H9 (cell line): Measurements from ENCODE around the gene NAXD. TPM values are rescaled to one million over a fixed set of nuclear protein-coding genes. Genes with fewer than 3 reads are reported as not detected.

Experiments used
- DNase-seq: peaks from one replicate; pipeline ENCODE4 v3.0.0-alpha.2; 2017
- H2AFZ ChIP-seq: one replicate; pipeline ENCODE4 v1.6.1; 2013; ENCODE audit warnings: mild to moderate bottlenecking, low read length, control low read depth, moderate library complexity
- H2AK5ac ChIP-seq: 2 replicates; pipeline ENCODE4 v1.6.1; 2013; ENCODE audit warnings: low read length, control low read depth, mixed read lengths; ENCODE audit not compliant: insufficient read length
- H2BK120ac ChIP-seq: one replicate; pipeline ENCODE4 v1.6.1; 2013; ENCODE audit warnings: low read depth, mild to moderate bottlenecking, low read length, control low read depth, inconsistent platforms; ENCODE audit not compliant: poor library complexity, severe bottlenecking
- H2BK12ac ChIP-seq: 2 replicates; pipeline ENCODE4 v1.6.1; 2013; ENCODE audit warnings: low read length, control low read depth, mixed read lengths, low read depth; ENCODE audit not compliant: insufficient read length
- H2BK15ac ChIP-seq: 2 replicates; pipeline ENCODE4 v1.6.1; 2013; ENCODE audit warnings: low read depth, low read length, control low read depth
- H2BK20ac ChIP-seq: one replicate; pipeline ENCODE4 v1.6.1; 2013; ENCODE audit warnings: low read depth, mild to moderate bottlenecking, low read length, control low read depth, inconsistent platforms; ENCODE audit not compliant: poor library complexity, severe bottlenecking
- H2BK5ac ChIP-seq: 2 replicates; pipeline ENCODE4 v1.6.1; 2013; ENCODE audit warnings: low read length, control low read depth, mixed read lengths; ENCODE audit not compliant: insufficient read length
- H3K14ac ChIP-seq: 2 replicates; pipeline ENCODE4 v1.6.1; 2013; ENCODE audit warnings: low read length, control low read depth; ENCODE audit not compliant: insufficient read depth
- H3K18ac ChIP-seq: 2 replicates; pipeline ENCODE4 v1.6.1; 2013; ENCODE audit warnings: low read depth, mild to moderate bottlenecking, mixed read lengths, low read length, control low read depth; ENCODE audit not compliant: insufficient read length
- H3K23ac ChIP-seq: 2 replicates; pipeline ENCODE4 v1.6.1; 2013; ENCODE audit warnings: low read length, control low read depth, mixed read lengths, low read depth; ENCODE audit not compliant: insufficient read length
- H3K23me2 ChIP-seq: 2 replicates; pipeline ENCODE4 v1.6.1; 2013; ENCODE audit warnings: low read depth, mild to moderate bottlenecking, mixed read lengths, low read length, control low read depth; ENCODE audit not compliant: insufficient read length, poor library complexity, severe bottlenecking
- H3K27ac ChIP-seq: 2 replicates; pipeline ENCODE4 v1.5.1; 2013; ENCODE audit warnings: low read length, control low read depth, mixed read lengths, low read depth; ENCODE audit not compliant: insufficient read length
- H3K27me3 ChIP-seq: 2 replicates; pipeline ENCODE4 v1.6.1; 2013; ENCODE audit warnings: low read length, control low read depth, inconsistent platforms; ENCODE audit not compliant: insufficient read depth
- H3K4ac ChIP-seq: 2 replicates; pipeline ENCODE4 v1.6.1; 2013; ENCODE audit warnings: low read depth, mild to moderate bottlenecking, control low read depth, inconsistent platforms, low read length, moderate library complexity
- H3K4me1 ChIP-seq: 2 replicates; pipeline ENCODE4 v1.6.1; 2013; ENCODE audit warnings: low read length, control low read depth, inconsistent platforms; ENCODE audit not compliant: insufficient read depth
- H3K4me2 ChIP-seq: 2 replicates; pipeline ENCODE4 v1.6.1; 2013; ENCODE audit warnings: low read length, control low read depth, mixed read lengths; ENCODE audit not compliant: insufficient read length, insufficient read depth
- H3K56ac ChIP-seq: 2 replicates; pipeline ENCODE4 v1.6.1; 2013; ENCODE audit warnings: low read depth, mild to moderate bottlenecking, mixed read lengths, low read length, control low read depth; ENCODE audit not compliant: insufficient read length
- H3K79me1 ChIP-seq: 2 replicates; pipeline ENCODE4 v1.6.1; 2013; ENCODE audit warnings: low read depth, mild to moderate bottlenecking, moderate library complexity, low read length, control low read depth, inconsistent platforms; ENCODE audit not compliant: insufficient read depth, poor library complexity, severe bottlenecking
- H3K79me2 ChIP-seq: 2 replicates; pipeline ENCODE4 v1.6.1; 2013; ENCODE audit warnings: low read length, control low read depth, inconsistent platforms; ENCODE audit not compliant: insufficient read depth
- H3K9ac ChIP-seq: 2 replicates; pipeline ENCODE4 v1.6.1; 2013; ENCODE audit warnings: low read length, control low read depth, mixed read lengths; ENCODE audit not compliant: insufficient read length; ENCODE audit errors: extremely low read depth
- H3K9me3 ChIP-seq: one replicate; pipeline ENCODE4 v1.6.1; 2013; ENCODE audit warnings: low read depth, low read length, inconsistent platforms; ENCODE audit not compliant: control insufficient read depth
- H3T11ph ChIP-seq: one replicate; pipeline ENCODE4 v1.6.1; 2013; ENCODE audit warnings: mild to moderate bottlenecking, low read length, control low read depth, inconsistent platforms
- H4K20me1 ChIP-seq: one replicate; pipeline ENCODE4 v1.6.1; 2013; ENCODE audit not compliant: control insufficient read depth, insufficient read length, insufficient read depth
- H4K5ac ChIP-seq: 2 replicates; pipeline ENCODE4 v1.6.1; 2013; ENCODE audit warnings: low read depth, mild to moderate bottlenecking, mixed read lengths, low read length, control low read depth; ENCODE audit not compliant: insufficient read length
- H4K8ac ChIP-seq: replicated peaks from 2 replicates; pipeline ENCODE4 v1.6.1; 2013; ENCODE audit warnings: low read length, control low read depth, mixed read lengths, low read depth; ENCODE audit not compliant: insufficient read length
- H4K91ac ChIP-seq: 2 replicates; pipeline ENCODE4 v1.6.1; 2013; ENCODE audit warnings: low read depth, mild to moderate bottlenecking, moderate library complexity, mixed read lengths, low read length, control low read depth; ENCODE audit not compliant: insufficient read length
- H3K27ac Mint-ChIP-seq, 3 experiments: 2 replicates in 2 of 3; 3 replicates in 1 of 3; pipeline ENCODE4 v1.8.0; 2020 to 2021; ENCODE audit warnings: mixed read lengths in 3 of 3, mild to moderate bottlenecking in 1 of 3, moderate library complexity in 1 of 3
- H3K27me3 Mint-ChIP-seq: 2 replicates; pipeline ENCODE4 v1.8.0; 2021; ENCODE audit warnings: low read depth, mild to moderate bottlenecking, moderate library complexity, mixed read lengths
- H3K36me3 Mint-ChIP-seq, 3 experiments: 2 replicates in 2 of 3; 3 replicates in 1 of 3; pipeline ENCODE4 v1.8.0; 2020 to 2021; ENCODE audit warnings: low read depth in 3 of 3, mixed read lengths in 3 of 3; ENCODE audit not compliant: insufficient read depth in 1 of 3
- H3K4me1 Mint-ChIP-seq, 2 experiments: 2 replicates each; pipeline ENCODE4 v1.8.0; 2020; ENCODE audit warnings: mixed read lengths in 2 of 2
- H3K4me3 Mint-ChIP-seq, 2 experiments: 2 replicates in 1 of 2; 3 replicates in 1 of 2; pipeline ENCODE4 v1.8.0; 2020 to 2021; ENCODE audit warnings: mild to moderate bottlenecking in 2 of 2, mixed read lengths in 2 of 2, moderate library complexity in 1 of 2
- H3K9me3 Mint-ChIP-seq, 2 experiments: 2 replicates in 1 of 2; 3 replicates in 1 of 2; pipeline ENCODE4 v1.8.0; 2020; ENCODE audit warnings: mild to moderate bottlenecking in 2 of 2, mixed read lengths in 2 of 2, moderate library complexity in 1 of 2
- CTCF ChIP-seq: fragments of 200-600 bp; sonication (generic); conservative IDR thresholded peaks from 3 replicates; pipeline ENCODE4 v1.8.0; 2021; ENCODE audit warnings: antibody characterized with exemption, mild to moderate bottlenecking
- WGBS: extraction: QIAGEN DNeasy Blood & Tissue Kit; methylation state at CpG from one replicate; pipeline ENCODE4 v1.1.7; 2013; ENCODE audit warnings: missing lambda C conversion rate, low lambda C conversion rate, mixed read lengths; ENCODE audit not compliant: insufficient read length; ENCODE audit errors: extremely low coverage; 5-methylcytosine and 5-hydroxymethylcytosine counted together
- total RNA-seq: library from RNA; stranded (reverse); gene quantifications from 2 replicates; pipeline ENCODE4 v1.2.1, GENCODE V29; 2021

Gene NAXD
- total RNA-seq, 1 experiment from 2014 or later, result 25.5 TPM

- H2BK12ac ChIP-seq, result no peak overlapping the region
- H3K27me3 ChIP-seq, result no peaks in the 10 kb centered on the region
- H3K14ac ChIP-seq, result no peak overlapping the region
- no peaks in the 10 kb centered on the region for H3K23me2 ChIP-seq
- TF ChIP-seq CTCF, result no peak
- H3K4me1 Mint-ChIP-seq, result no peaks in the 10 kb centered on the region
- peaks cover 30 to 86% (median 79%) of the 10 kb centered on the region in 3 experiments for H3K36me3 Mint-ChIP-seq
- H3T11ph ChIP-seq, result no peak overlapping the region
- no peaks in the 10 kb centered on the region for H3K4me1 ChIP-seq
- WGBS, result no CpG with 5 or more reads among the region's 39 CpGs
- H3K23ac ChIP-seq, result no peak overlapping the region
- H3K27ac Mint-ChIP-seq, result peak overlapping the region in 2 of 3 experiments; percentile 53; a peak in 2 of 7 replicates
- H3K4ac ChIP-seq, result no peak overlapping the region
- no peak overlapping the region for H4K5ac ChIP-seq
- H3K27me3 Mint-ChIP-seq, result no peaks in the 10 kb centered on the region; the same call in 1 of the 2 replicates
- H3K56ac ChIP-seq, result no peak overlapping the region
- no peak overlapping the region for H4K8ac ChIP-seq
- H2BK15ac ChIP-seq, result no peak overlapping the region
- H3K9me3 ChIP-seq, result no peaks in the 10 kb centered on the region
- H3K9me3 Mint-ChIP-seq, result no peaks in the 10 kb centered on the region
- DNase-seq, result no peak
- no peak overlapping the region for H2AK5ac ChIP-seq
- no peak overlapping the region for H3K4me2 ChIP-seq
- no peak overlapping the region for H3K4me3 Mint-ChIP-seq
- H4K91ac ChIP-seq, result no peak overlapping the region
- no peak overlapping the region for H2AFZ ChIP-seq
- no peak overlapping the region for H2BK20ac ChIP-seq
- H3K79me1 ChIP-seq, result no peaks in the 10 kb centered on the region
- H3K18ac ChIP-seq, result no peak overlapping the region
- H2BK120ac ChIP-seq, result no peak overlapping the region
- no peak overlapping the region for H3K27ac ChIP-seq
- H4K20me1 ChIP-seq, result no peaks in the 10 kb centered on the region
- no peak overlapping the region for H3K9ac ChIP-seq
- H2BK5ac ChIP-seq, result no peak overlapping the region
- no peaks in the 10 kb centered on the region for H3K79me2 ChIP-seq
Observed at GRCh38 chr13:110638814-110639806, 23.8 kb downstream of the NAXD start.
